HG03108 (cell line): ENCODE results near the gene PDE1C.

Experiments
- ATAC-seq: cut with Tn5 transposase; IDR thresholded peaks from one replicate; pipeline ENCODE4 v1.9.1; 2021; ENCODE audit warnings: moderate library complexity; ENCODE audit not compliant: unreplicated experiment

PDE1C gene

GRCh38 chr7:31950091-31950755, 120.0 kb downstream of the PDE1C start:
- no peak for ATAC-seq

DNA sequence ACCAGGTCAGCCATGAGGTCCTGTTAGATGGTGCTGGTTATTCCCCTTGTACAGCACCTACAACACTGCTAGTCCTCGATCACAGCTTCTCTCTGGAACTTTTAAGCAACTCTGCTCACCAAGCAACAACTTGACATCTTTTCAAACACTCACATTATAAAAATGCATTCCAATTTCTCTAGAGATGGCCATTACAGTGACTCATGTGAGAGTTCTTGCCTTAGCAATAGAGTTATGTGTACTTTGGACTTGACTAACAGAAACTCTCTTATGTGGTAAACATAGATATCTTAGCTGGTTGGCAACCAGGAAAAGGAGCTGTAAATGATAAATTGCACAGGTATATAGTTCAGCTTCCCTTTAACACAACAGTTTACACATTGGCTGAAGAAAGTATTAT, 122.2 kb downstream of the PDE1C start:
- no peak for ATAC-seq

GRCh38 chr7:31940167-31940566, 130.0 kb downstream of the PDE1C start:
- no peak for ATAC-seq

DNA sequence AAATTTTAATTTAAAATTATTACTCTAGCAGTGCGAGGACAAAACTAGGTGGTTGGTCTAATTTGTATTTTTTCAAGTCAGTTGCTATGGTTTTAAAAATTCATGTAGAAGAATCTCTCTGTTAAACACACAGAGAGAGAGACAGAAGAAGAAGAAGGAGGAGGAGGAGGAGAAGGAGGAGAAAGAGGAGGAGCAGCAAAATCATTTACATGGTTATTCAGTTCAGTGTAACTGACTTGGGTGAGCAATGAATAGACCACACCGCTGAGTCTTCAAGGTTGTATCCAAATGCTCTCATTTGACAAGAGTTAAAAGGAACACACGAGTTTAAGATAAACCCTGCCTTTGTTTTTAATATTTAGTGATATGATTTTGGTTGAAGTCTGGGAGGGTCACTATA, 131.1 kb downstream of the PDE1C start:
- ATAC-seq, result no peak

DNA sequence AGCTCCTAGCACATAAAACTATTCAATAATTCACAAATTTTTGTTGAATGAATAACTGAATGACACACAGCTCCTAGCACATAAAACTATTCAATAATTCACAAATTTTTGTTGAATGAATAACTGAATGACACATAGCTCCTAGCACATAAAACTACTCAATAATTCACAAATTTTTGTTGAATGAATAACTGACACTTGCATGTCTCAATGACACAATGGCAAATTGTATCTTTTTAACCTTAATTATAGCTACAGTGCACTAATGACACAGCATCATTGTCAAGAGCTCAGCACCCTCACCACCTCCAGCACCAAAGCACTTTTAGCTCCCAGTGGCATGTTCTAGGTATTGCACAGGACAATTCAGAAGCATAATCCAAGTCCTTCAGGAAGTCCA, 131.6 kb downstream of the PDE1C start:
- no peak for ATAC-seq

DNA sequence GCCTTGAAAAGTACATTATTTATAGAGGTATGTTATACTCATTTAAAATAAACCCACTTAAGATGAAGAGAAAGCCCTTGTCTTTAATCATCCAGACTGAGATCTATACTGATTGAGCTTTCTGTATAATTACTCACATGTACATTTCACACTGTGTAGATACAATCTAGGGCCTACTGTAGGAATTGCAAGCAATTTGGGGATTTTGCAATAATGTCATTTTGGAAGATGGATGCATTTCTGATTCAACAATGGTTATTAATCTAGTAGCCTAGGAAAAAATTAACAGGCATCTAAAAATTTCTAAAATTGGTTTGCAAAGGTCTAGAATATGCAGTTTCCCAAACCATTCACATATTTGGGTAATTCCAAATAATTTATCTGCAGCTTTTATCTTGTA, 132.2 kb downstream of the PDE1C start:
- no peak for ATAC-seq

GRCh38 chr7:31935124-31936054, 134.8 kb downstream of the PDE1C start:
- ATAC-seq, result no peak

DNA sequence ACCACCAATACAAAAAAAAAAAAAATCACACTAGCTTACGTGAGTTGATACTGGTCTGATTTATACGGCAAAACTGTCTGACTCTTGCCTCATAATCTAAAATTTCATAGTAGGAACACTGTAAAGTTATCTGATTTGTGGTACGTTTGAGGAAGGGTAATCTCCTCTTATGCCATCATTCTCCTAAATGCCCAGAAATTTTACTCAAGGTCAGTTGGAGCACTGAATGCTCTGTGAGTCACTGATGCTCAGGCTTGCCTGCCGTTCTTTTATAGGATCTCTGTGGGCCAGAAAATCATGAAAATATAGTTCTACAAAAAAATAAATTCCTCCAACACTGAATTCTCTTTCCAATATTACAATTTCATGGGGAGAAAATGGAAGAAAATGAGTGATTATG, 135.7 kb downstream of the PDE1C start:
- no peak for ATAC-seq

DNA sequence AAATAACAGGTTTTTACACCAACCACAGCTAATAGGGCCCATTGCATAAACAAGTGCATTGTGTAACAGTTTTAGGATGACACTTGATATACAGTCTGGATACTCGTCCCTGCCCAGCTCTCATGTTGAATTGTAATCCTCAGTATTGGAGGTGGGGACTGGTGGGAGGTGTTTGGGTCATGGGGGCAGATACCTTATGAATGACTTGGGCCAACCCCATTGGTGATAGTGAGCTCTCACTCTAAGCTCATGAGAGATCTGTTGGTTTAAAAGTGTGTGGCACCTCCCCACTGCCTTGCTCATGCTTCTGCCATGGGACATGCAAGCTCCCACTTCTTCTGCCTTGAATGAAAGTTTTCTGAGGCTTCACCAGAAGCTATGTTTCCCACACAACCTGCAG, 136.7 kb downstream of the PDE1C start:
- no peak for ATAC-seq

DNA sequence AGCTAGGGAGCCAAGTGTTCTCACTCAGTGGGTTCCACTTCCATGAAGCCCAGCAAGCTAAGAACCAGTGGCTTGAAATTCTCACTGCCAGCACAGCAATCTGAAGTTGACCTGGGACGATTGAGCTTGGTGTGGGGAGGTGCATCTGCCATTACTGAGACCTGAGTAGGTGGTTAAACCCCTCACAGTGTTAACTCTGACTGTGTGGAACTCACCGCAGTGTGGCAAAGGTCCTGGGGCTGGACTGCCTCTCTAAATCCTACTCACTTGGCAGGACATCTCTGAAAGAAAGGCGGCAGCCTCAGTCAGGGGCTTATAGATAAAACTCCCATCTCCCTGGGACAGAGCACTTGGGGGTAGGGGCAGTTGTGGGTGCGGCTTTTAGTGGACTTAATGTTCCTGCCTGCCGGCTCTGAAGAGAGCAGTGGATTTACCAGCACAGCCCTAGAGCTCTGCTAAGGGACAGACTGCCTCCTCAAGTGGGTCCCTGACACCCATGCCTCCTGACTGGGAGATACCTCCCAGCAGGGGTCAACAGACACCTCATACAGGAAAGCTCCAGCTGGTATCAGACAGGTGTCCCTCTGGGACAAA, 143.1 kb downstream of the PDE1C start:
- ATAC-seq, result no peak

DNA sequence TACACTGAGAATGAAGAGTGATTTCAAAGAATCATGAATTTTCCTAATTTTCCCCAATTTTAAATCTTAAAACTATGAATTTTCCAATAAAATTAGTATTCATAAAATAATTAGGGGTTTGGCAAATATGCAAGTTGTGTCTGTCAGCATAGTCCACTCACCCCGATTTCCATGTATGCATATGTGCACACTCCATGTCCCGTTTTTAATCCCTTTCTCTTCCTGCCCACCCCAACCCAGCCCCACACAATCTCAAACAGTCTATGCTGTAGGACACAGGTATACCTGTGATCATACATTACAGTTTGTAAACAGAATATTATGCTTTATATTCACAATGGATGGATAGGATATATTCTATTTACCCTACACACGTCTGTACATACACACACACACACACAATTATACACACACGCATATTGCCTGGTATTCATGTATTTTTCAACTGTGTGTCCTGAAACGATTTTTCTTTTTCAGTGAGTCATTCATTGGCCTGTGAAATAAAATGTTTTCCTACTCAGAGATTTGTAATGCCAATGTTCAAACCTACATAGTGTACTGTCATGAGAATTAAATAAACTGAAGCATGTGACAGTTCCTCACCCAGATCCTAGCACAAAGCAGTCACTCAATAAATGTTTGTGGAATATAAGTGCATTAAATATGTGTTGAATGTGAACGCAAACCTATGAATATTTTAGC, 144.3 kb downstream of the PDE1C start:
- ATAC-seq, result no peak

GRCh38 chr7:31924251-31924650, 146.0 kb downstream of the PDE1C start:
- no peak for ATAC-seq

GRCh38 chr7:31922848-31923247, 147.4 kb downstream of the PDE1C start:
- no peak for ATAC-seq

DNA sequence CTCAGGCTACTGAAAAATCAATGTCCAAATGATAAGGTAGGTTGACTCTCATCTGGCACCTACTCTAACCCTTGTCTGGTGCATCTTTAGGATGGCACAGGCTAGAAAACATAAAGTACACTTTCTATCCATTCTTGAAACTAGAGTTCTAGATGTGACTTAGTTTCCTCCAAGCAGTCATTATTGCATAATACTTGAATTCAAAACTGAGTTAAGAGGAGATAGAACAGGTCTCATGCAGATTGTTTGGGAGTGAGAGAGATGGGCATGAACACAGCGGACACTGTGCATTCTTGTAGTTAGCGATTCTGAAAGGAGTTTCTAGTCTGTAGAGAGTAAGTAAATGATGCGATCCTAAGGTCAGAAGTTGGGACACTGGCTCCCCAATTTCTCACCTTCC, 149.2 kb downstream of the PDE1C start:
- no peak for ATAC-seq

DNA sequence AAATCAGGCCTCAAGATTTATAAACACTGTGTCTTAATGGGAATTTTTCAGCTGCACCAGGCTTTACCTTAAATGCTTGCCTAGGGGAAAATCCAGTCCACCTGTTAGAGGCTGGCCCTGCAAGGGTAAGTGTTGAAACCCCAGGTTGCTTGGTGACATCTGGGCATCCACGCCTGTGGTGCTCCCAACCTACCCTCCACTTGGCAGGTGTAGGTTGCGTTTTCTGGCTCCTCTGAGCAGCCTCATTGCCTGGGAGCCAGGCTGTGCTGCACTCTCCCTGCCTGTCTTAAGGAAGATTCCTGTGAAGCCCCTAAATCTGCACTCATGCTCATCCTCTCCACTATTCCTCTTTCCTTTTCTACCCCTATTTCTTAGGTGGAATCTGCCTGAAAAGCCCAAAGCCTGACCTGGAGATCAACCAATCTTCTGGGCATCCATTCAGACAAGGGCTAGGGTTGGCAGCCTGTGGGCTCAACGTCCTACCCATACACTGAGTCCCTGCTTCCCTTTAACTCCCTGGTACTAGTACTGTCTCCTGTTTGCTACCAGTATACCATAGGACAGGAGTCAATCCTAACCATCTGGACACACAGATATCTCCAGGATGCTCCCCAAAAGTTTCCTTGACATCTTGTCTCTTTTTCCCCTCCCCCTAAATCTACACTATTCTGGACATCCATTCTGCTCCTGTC, 150.4 kb downstream of the PDE1C start:
- no peak for ATAC-seq

GRCh38 chr7:31918706-31919393, 151.4 kb downstream of the PDE1C start:
- no peak for ATAC-seq

DNA sequence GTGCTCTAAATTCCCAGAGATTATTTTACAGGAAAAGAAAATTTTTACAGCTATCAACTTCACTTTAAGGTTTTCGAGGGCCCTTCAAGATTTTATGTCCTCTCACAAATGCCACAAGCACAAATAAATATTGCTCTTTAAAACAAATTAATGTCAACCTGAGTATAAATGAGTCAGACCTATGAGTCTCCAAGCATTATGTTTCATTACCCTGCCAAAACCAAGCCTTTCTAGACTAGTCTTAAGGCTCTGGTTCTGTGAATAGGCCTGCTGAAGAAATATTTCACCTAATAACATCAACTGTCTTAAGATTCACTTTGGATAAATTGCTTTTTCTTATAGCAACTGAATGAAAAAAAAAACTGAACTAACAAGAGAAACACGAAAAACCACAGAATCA, 153.0 kb downstream of the PDE1C start:
- no peak for ATAC-seq

- no peak for ATAC-seq
These were observed 160.0 kb downstream of the PDE1C start for GRCh38 chr7:31910191-31910590.

GRCh38 chr7:31906479-31907171, 163.6 kb downstream of the PDE1C start:
- no peak for ATAC-seq

DNA sequence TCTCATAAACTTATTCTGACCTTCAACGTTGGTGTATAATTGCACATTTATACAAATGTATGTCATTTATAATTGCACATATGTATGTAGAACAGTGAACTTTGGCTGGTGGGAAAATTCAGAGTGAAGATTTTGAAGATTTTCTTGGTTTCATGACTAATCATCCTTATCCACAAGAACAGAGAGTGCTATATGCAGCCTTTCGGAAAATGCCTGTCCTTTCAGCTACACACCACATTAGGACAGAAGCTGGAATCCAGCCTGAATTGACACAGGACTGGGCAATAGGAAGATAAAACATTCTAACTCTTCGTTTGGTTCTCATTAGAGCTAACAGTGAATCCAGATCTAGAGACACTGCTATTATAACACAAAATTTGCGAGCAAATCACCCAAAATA, 166.2 kb downstream of the PDE1C start:
- no peak for ATAC-seq
